PC-9 (cell line): Measurements from ENCODE around the gene RTF2. TPM values are rescaled to one million over a fixed set of nuclear protein-coding genes. Genes with fewer than 3 reads are reported as not detected.
A peak's percentile ranks its signal among the peaks of the same experiment; 100 is the strongest.

Experiments
- BruUV-seq: library from RNA; stranded (reverse); fragments of 400-500 nt; replicated peaks from 2 replicates; lab custom pipeline; 2021; lab: Mats Ljungman, UMichigan
- CTCF ChIA-PET: fragments of 300-600 bp; sonication (Branson Sonifier 250); formaldehyde crosslinking; loops from one replicate; lab custom pipeline; 2022; ENCODE audit warnings: antibody characterized with exemption; lab: Charles Lee
- POLR2A ChIA-PET: fragments of 300-600 bp; sonication (Branson Sonifier 250); formaldehyde crosslinking; loops from one replicate; lab custom pipeline; 2022; ENCODE audit warnings: antibody characterized with exemption; ENCODE audit not compliant: unreplicated experiment; lab: Charles Lee
- DNase-seq, 2 experiments: peaks; one replicate each; pipeline versions ENCODE4 v3.0.0 to v3.0.0-alpha.2; 2015 to 2022; ENCODE audit warnings: mixed read lengths in 1 of 2
- H2AFZ ChIP-seq: fragments of 200-600 bp; sonication (generic); 2 replicates; pipeline ENCODE4 v1.8.1; 2017; ENCODE audit warnings: antibody characterized with exemption
- H3F3A ChIP-seq: fragments of 200-600 bp; sonication (generic); 2 replicates; pipeline ENCODE4 v1.8.1; 2017; ENCODE audit warnings: antibody characterized with exemption, mild to moderate bottlenecking, low read depth; ENCODE audit not compliant: insufficient read depth
- H3K27ac ChIP-seq: fragments of 200-600 bp; sonication (generic); 2 replicates; pipeline ENCODE4 v1.6.1; 2016; ENCODE audit warnings: mixed run types
- H3K27me3 ChIP-seq: fragments of 200-600 bp; sonication (generic); 2 replicates; pipeline ENCODE4 v1.6.1; 2016; ENCODE audit warnings: low read depth, mixed run types; ENCODE audit not compliant: insufficient read depth
- H3K36me3 ChIP-seq: fragments of 200-600 bp; sonication (generic); 2 replicates; pipeline ENCODE4 v1.6.1; 2016; ENCODE audit warnings: low read depth, mixed run types
- H3K4me1 ChIP-seq: fragments of 200-600 bp; sonication (generic); replicated peaks from 2 replicates; pipeline ENCODE4 v1.6.1; 2016; ENCODE audit warnings: mixed run types; ENCODE audit not compliant: insufficient read depth
- H3K4me2 ChIP-seq: fragments of 200-600 bp; sonication (generic); 2 replicates; pipeline ENCODE4 v1.6.1; 2017; ENCODE audit warnings: mixed run types
- H3K4me3 ChIP-seq: fragments of 200-600 bp; sonication (generic); 2 replicates; pipeline ENCODE4 v1.6.1; 2016; ENCODE audit warnings: mixed run types
- H3K79me2 ChIP-seq: fragments of 200-600 bp; sonication (generic); 2 replicates; pipeline ENCODE4 v1.6.1; 2017; ENCODE audit warnings: low read depth, mixed run types
- H3K9me2 ChIP-seq: fragments of 200-600 bp; sonication (generic); 2 replicates; pipeline ENCODE4 v1.8.1; 2017; ENCODE audit warnings: mild to moderate bottlenecking; ENCODE audit not compliant: insufficient read depth
- H3K9me3 ChIP-seq: fragments of 200-600 bp; sonication (generic); 2 replicates; pipeline ENCODE4 v1.8.1; 2016; ENCODE audit warnings: low read depth; ENCODE audit not compliant: insufficient read depth
- H4K20me1 ChIP-seq: fragments of 200-600 bp; sonication (generic); 2 replicates; pipeline ENCODE4 v1.8.1; 2017; ENCODE audit not compliant: insufficient read depth
- CTCF ChIP-seq: fragments of 200-600 bp; sonication (generic); conservative IDR thresholded peaks from 2 replicates; pipeline ENCODE4 v1.6.1; 2017; ENCODE audit warnings: mixed run types, antibody characterized with exemption, mild to moderate bottlenecking, moderate library complexity
- EZH2 ChIP-seq: fragments of 200-600 bp; sonication (generic); IDR thresholded peaks from 2 replicates; pipeline ENCODE4 v1.8.0; 2017; ENCODE audit warnings: antibody characterized with exemption, low read depth
- intact Hi-C: fragments of 100-400 bp; cut with micrococcal nuclease; formaldehyde crosslinking; loops from one replicate; pipeline ENCODE4 v1.10.0; 2022; ENCODE audit not compliant: unreplicated experiment
- total RNA-seq: library from RNA; stranded (reverse); gene quantifications from 2 replicates; pipeline ENCODE4 v1.2.3, GENCODE V29; 2021

Gene RTF2
- total RNA-seq, 1 experiment from 2014 or later: 108 TPM

GRCh38 chr20:56463428-56463827 is 5.0 kb upstream of the RTF2 start:
- no peak for TF ChIP-seq EZH2
- no peak for TF ChIP-seq CTCF
- Histone ChIP-seq H4K20me1 (no peaks in the 10 kb centered on the region), H2AFZ (no peak overlapping the region), H3F3A (no peaks in the 10 kb centered on the region; the same call in 1 of the 2 replicates), H3K27me3 (peaks cover 8% of the 10 kb centered on the region; the same call in 1 of the 2 replicates), H3K27ac (no peak overlapping the region), H3K9me3 (no peaks in the 10 kb centered on the region), H3K9me2 (no peaks in the 10 kb centered on the region), H3K4me2 (no peak overlapping the region), H3K79me2 (no peaks in the 10 kb centered on the region), H3K4me3 (no peak overlapping the region), H3K4me1 (peaks cover 6% of the 10 kb centered on the region; the same call in 1 of the 2 replicates), H3K36me3 (no peaks in the 10 kb centered on the region)
- intact Hi-C loops: no loop called here
- CTCF ChIA-PET: no interaction called here
- POLR2A ChIA-PET: no interaction called here
- no TSS peak for BruUV-seq
- DNase-seq: peak in 1 of 2 experiments; percentile 13

- H3F3A ChIP-seq: no peaks in the 10 kb centered on the region; the same call in 1 of the 2 replicates
- peaks cover 25% of the 10 kb centered on the region for H3K79me2 ChIP-seq
- POLR2A ChIA-PET: no interaction called here
- no peaks in the 10 kb centered on the region for H3K36me3 ChIP-seq
- H3K4me2 ChIP-seq: no peak overlapping the region
- H3K27me3 ChIP-seq: peaks cover under 1% of the 10 kb centered on the region; the same call in 1 of the 2 replicates
- H3K9me3 ChIP-seq: no peaks in the 10 kb centered on the region
- intact Hi-C loops: no loop called here
- no peak overlapping the region for H3K4me3 ChIP-seq
- peaks cover 17% of the 10 kb centered on the region for H3K4me1 ChIP-seq
- no peak for TF ChIP-seq CTCF
- TF ChIP-seq EZH2: no peak
- no peaks in the 10 kb centered on the region for H3K9me2 ChIP-seq
- CTCF ChIA-PET: no interaction called here
- H3K27ac ChIP-seq: no peak overlapping the region
- H4K20me1 ChIP-seq: no peaks in the 10 kb centered on the region
- no TSS peak for BruUV-seq
- DNase-seq: no peak
- no peak overlapping the region for H2AFZ ChIP-seq
Measured at GRCh38 chr20:56465997-56466396, 2.4 kb upstream of the RTF2 start.

GRCh38 chr20:56467968-56468315 is 485 bp upstream of the RTF2 start:
- peaks cover 26% of the 10 kb centered on the region for H3K79me2 ChIP-seq
- ChIA-PET POLR2A (no interaction called here), CTCF (no interaction called here)
- BruUV-seq: TSS peak; percentile 90
- intact Hi-C loops: loop anchor here (2.0 kb wide), 2 partner anchors 67 to 75 kb away; partner anchors contain the start of genes AURKA and CSTF1
- H4K20me1 ChIP-seq: no peaks in the 10 kb centered on the region
- no peaks in the 10 kb centered on the region; the same call in 1 of the 2 replicates for H3K27me3 ChIP-seq
- TF ChIP-seq CTCF (no peak), EZH2 (no peak)
- peak overlapping the region; percentile 86 for H3K4me3 ChIP-seq
- H3K9me3 ChIP-seq: no peaks in the 10 kb centered on the region
- DNase-seq: no peak
- H3K4me1 ChIP-seq: peaks cover 17% of the 10 kb centered on the region
- H3K9me2 ChIP-seq: no peaks in the 10 kb centered on the region
- peak overlapping the region; percentile 95 for H3K4me2 ChIP-seq
- no peaks in the 10 kb centered on the region; the same call in 1 of the 2 replicates for H3F3A ChIP-seq
- peak overlapping the region; percentile 92 for H2AFZ ChIP-seq
- H3K27ac ChIP-seq: no peak overlapping the region
- peaks cover under 1% of the 10 kb centered on the region; the same call in 1 of the 2 replicates for H3K36me3 ChIP-seq
